HEK293 (cell line): ENCODE measurements around the gene SCO1.

Experiments
- CTCF ChIA-PET: fragments of 350-600 bp; formaldehyde crosslinking; extraction: SDS; loops from one replicate; lab custom pipeline; 2021; ENCODE audit warnings: antibody characterized with exemption; lab: Yijun Ruan, JAX
- POLR2A ChIA-PET: fragments of 300-600 bp; formaldehyde crosslinking; extraction: SDS; loops from one replicate; lab custom pipeline; 2020; ENCODE audit warnings: antibody characterized with exemption, inconsistent platforms; lab: Yijun Ruan, JAX
- H3K27ac ChIP-seq: fragments of 200-500 bp; sonication (Bioruptor generic); 2 replicates; pipeline ENCODE4 v1.5.1; 2014; ENCODE audit warnings: low read depth, low read length, control low read depth, inconsistent platforms; ENCODE audit errors: extremely low read depth
- H3K36me3 ChIP-seq, 2 experiments: fragments of 200-500 bp in 1 of 2; sonication (Bioruptor generic) in 1 of 2; 1 replicate in 1 of 2; 2 replicates in 1 of 2; pipeline ENCODE4 v1.5.1; 2014 to 2017; ENCODE audit warnings: inconsistent platforms in 2 of 2, low read length in 2 of 2; ENCODE audit not compliant: control insufficient read depth in 2 of 2, insufficient read depth in 1 of 2
- H3K4me1 ChIP-seq: fragments of 200-500 bp; sonication (Bioruptor generic); 2 replicates; pipeline ENCODE4 v1.5.1; 2014; ENCODE audit warnings: mild to moderate bottlenecking, low read length, inconsistent platforms; ENCODE audit not compliant: control insufficient read depth, insufficient read depth
- H3K4me3 ChIP-seq: 2 replicates; pipeline ENCODE4 v1.5.1; 2011; ENCODE audit warnings: low read depth, mild to moderate bottlenecking, control low read depth, low read length, moderate library complexity
- H3K9me3 ChIP-seq: fragments of 200-500 bp; sonication (Bioruptor generic); 2 replicates; pipeline ENCODE4 v1.5.1; 2014; ENCODE audit warnings: low read depth, low read length, inconsistent platforms; ENCODE audit not compliant: control insufficient read depth, insufficient read depth
- CTCF ChIP-seq: fragments of 450-650 bp; formaldehyde crosslinking; IDR thresholded peaks from 2 replicates; pipeline ENCODE4 v1.5.1; 2016; ENCODE audit warnings: missing biosample characterization, missing genetic modification characterization
- IKZF3 ChIP-seq: fragments of 450-650 bp; IDR thresholded peaks from 2 replicates; pipeline ENCODE4 v1.5.0; 2018; ENCODE audit warnings: missing biosample characterization, mild to moderate bottlenecking, missing genetic modification characterization, moderate library complexity
- OVOL3 ChIP-seq: fragments of 450-650 bp; formaldehyde crosslinking; IDR thresholded peaks from 2 replicates; pipeline ENCODE4 v1.5.1; 2016; ENCODE audit warnings: missing biosample characterization, missing genetic modification characterization
- PBX3 ChIP-seq: sonication (generic); formaldehyde crosslinking; IDR thresholded peaks from 2 replicates; pipeline ENCODE4 v1.8.1; 2022; ENCODE audit warnings: mild to moderate bottlenecking, moderate library complexity, missing genetic modification reagents
- ZBTB20 ChIP-seq: fragments of 450-650 bp; formaldehyde crosslinking; IDR thresholded peaks from 2 replicates; pipeline ENCODE4 v1.5.1; 2016; ENCODE audit warnings: missing biosample characterization, missing genetic modification characterization
- ZNF148 ChIP-seq: fragments of 450-650 bp; formaldehyde crosslinking; IDR thresholded peaks from 2 replicates; pipeline ENCODE4 v1.5.0; 2017; ENCODE audit warnings: missing biosample characterization, missing genetic modification characterization, borderline replicate concordance
- ZNF157 ChIP-seq: fragments of 450-650 bp; formaldehyde crosslinking; IDR thresholded peaks from 2 replicates; pipeline ENCODE4 v1.5.1; 2016; ENCODE audit warnings: missing biosample characterization, missing genetic modification characterization
- ZNF214 ChIP-seq: fragments of 450-650 bp; formaldehyde crosslinking; IDR thresholded peaks from 2 replicates; pipeline ENCODE4 v1.5.1; 2017; ENCODE audit warnings: missing biosample characterization, mild to moderate bottlenecking, missing genetic modification characterization, borderline replicate concordance
- ZNF266 ChIP-seq: fragments of 450-650 bp; formaldehyde crosslinking; IDR thresholded peaks from 2 replicates; pipeline ENCODE4 v1.5.1; 2016; ENCODE audit warnings: missing biosample characterization, missing genetic modification characterization, low read depth
- ZNF335 ChIP-seq: fragments of 450-650 bp; formaldehyde crosslinking; conservative IDR thresholded peaks from 2 replicates; pipeline ENCODE4 v1.5.1; 2016; ENCODE audit warnings: missing biosample characterization, missing genetic modification characterization
- ZNF404 ChIP-seq: fragments of 450-650 bp; formaldehyde crosslinking; IDR thresholded peaks from 2 replicates; pipeline ENCODE4 v1.5.1; 2017; ENCODE audit warnings: missing biosample characterization, missing genetic modification characterization
- ZNF624 ChIP-seq: fragments of 450-650 bp; formaldehyde crosslinking; IDR thresholded peaks from 2 replicates; pipeline ENCODE4 v1.5.1; 2017; ENCODE audit warnings: missing biosample characterization, missing genetic modification characterization
- ZNF654 ChIP-seq: fragments of 450-650 bp; formaldehyde crosslinking; IDR thresholded peaks from 2 replicates; pipeline ENCODE4 v1.5.1; 2016; ENCODE audit warnings: low read depth, missing biosample characterization, missing genetic modification characterization
- ZNF658 ChIP-seq: fragments of 450-650 bp; formaldehyde crosslinking; IDR thresholded peaks from 2 replicates; pipeline ENCODE4; 2016; ENCODE audit warnings: missing biosample characterization, missing genetic modification characterization
- ZNF707 ChIP-seq: fragments of 450-650 bp; formaldehyde crosslinking; IDR thresholded peaks from 2 replicates; pipeline ENCODE4 v1.5.1; 2016; ENCODE audit warnings: missing biosample characterization, missing genetic modification characterization
- ZNF777 ChIP-seq: fragments of 450-650 bp; formaldehyde crosslinking; IDR thresholded peaks from 2 replicates; pipeline ENCODE4 v1.5.1; 2017; ENCODE audit warnings: missing biosample characterization, missing genetic modification characterization, borderline replicate concordance
- ZSCAN30 ChIP-seq: fragments of 450-650 bp; IDR thresholded peaks from 2 replicates; pipeline ENCODE4 v1.5.1; 2018; ENCODE audit warnings: missing biosample characterization, mild to moderate bottlenecking, missing genetic modification characterization, moderate library complexity
- TF ChIP-seq, protein P1 (sequence below): fragments of 450-650 bp; formaldehyde crosslinking; IDR thresholded peaks from 2 replicates; pipeline ENCODE4 v1.5.1; 2016; ENCODE audit warnings: missing biosample characterization, missing genetic modification characterization
- TF ChIP-seq, protein P2 (sequence below): fragments of 450-650 bp; formaldehyde crosslinking; IDR thresholded peaks from 2 replicates; pipeline ENCODE4 v1.5.1; 2016; ENCODE audit warnings: missing biosample characterization, missing genetic modification characterization

Gene SCO1

DNA sequence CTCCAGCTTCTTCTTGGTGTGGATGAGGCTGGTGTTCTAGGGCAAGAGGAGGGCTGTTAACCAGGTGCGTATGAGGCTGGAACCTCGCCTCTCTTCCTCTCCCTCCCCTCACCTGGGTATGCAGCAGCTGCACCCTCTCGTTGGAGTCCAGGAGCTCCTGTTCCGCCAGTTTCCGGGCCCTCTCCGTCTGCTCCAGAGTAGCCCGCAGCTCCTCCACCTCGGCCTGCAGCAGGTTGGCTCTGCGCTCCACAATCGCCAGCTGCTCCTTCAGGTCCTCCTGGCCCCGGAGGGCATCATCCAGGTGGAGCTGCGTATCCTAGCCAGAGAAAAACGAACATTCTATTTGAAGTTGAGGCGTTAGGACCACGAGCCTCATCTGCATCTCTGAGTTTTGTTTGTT, 65.6 kb downstream of the SCO1 start:
- TF ChIP-seq, protein P1, sequence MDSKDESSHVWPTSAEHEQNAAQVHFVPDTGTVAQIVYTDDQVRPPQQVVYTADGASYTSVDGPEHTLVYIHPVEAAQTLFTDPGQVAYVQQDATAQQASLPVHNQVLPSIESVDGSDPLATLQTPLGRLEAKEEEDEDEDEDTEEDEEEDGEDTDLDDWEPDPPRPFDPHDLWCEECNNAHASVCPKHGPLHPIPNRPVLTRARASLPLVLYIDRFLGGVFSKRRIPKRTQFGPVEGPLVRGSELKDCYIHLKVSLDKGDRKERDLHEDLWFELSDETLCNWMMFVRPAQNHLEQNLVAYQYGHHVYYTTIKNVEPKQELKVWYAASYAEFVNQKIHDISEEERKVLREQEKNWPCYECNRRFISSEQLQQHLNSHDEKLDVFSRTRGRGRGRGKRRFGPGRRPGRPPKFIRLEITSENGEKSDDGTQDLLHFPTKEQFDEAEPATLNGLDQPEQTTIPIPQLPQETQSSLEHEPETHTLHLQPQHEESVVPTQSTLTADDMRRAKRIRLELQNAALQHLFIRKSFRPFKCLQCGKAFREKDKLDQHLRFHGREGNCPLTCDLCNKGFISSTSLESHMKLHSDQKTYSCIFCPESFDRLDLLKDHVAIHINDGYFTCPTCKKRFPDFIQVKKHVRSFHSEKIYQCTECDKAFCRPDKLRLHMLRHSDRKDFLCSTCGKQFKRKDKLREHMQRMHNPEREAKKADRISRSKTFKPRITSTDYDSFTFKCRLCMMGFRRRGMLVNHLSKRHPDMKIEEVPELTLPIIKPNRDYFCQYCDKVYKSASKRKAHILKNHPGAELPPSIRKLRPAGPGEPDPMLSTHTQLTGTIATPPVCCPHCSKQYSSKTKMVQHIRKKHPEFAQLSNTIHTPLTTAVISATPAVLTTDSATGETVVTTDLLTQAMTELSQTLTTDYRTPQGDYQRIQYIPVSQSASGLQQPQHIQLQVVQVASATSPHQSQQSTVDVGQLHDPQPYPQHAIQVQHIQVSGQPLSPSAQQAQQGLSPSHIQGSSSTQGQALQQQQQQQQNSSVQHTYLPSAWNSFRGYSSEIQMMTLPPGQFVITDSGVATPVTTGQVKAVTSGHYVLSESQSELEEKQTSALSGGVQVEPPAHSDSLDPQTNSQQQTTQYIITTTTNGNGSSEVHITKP (tag by site-specific recombination): no peak
- TF ChIP-seq ZNF707: no peak
- TF ChIP-seq ZNF777 (tag by site-specific recombination): no peak
- TF ChIP-seq ZNF335: no peak
- no peak for TF ChIP-seq ZNF266 (tag by site-specific recombination)
- no peak for TF ChIP-seq ZNF214 (tag by site-specific recombination)
- no peak for TF ChIP-seq ZNF404 (tag by site-specific recombination)
- TF ChIP-seq ZNF157 (tag by site-specific recombination): no peak
- no peak for TF ChIP-seq OVOL3 (tag by site-specific recombination)
- TF ChIP-seq, protein P2, sequence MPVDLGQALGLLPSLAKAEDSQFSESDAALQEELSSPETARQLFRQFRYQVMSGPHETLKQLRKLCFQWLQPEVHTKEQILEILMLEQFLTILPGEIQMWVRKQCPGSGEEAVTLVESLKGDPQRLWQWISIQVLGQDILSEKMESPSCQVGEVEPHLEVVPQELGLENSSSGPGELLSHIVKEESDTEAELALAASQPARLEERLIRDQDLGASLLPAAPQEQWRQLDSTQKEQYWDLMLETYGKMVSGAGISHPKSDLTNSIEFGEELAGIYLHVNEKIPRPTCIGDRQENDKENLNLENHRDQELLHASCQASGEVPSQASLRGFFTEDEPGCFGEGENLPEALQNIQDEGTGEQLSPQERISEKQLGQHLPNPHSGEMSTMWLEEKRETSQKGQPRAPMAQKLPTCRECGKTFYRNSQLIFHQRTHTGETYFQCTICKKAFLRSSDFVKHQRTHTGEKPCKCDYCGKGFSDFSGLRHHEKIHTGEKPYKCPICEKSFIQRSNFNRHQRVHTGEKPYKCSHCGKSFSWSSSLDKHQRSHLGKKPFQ: no peak
- no peak for TF ChIP-seq ZNF624 (tag by site-specific recombination)
- no peak for TF ChIP-seq ZNF148
- TF ChIP-seq ZSCAN30 (tag by site-specific recombination): no peak
- no peak for TF ChIP-seq ZNF658 (tag by site-specific recombination)
- no peak for TF ChIP-seq ZBTB20
- H3K27ac ChIP-seq: no peak overlapping the region
- POLR2A ChIA-PET: no interaction called here
- CTCF ChIA-PET: interaction anchor here (0.6 to 10.6 kb wide), 19 partner anchors 12 to 1308 kb away, joined by 3 to 210 read pairs (median 4); no protein-coding TSS in a partner anchor
- H3K4me3 ChIP-seq: no peak overlapping the region
- H3K36me3 ChIP-seq: peaks cover 0 to 57% of the 10 kb centered on the region in 2 experiments; a peak in 1 of 3 replicates
- H3K4me1 ChIP-seq: no peaks in the 10 kb centered on the region
- no peaks in the 10 kb centered on the region for H3K9me3 ChIP-seq

DNA sequence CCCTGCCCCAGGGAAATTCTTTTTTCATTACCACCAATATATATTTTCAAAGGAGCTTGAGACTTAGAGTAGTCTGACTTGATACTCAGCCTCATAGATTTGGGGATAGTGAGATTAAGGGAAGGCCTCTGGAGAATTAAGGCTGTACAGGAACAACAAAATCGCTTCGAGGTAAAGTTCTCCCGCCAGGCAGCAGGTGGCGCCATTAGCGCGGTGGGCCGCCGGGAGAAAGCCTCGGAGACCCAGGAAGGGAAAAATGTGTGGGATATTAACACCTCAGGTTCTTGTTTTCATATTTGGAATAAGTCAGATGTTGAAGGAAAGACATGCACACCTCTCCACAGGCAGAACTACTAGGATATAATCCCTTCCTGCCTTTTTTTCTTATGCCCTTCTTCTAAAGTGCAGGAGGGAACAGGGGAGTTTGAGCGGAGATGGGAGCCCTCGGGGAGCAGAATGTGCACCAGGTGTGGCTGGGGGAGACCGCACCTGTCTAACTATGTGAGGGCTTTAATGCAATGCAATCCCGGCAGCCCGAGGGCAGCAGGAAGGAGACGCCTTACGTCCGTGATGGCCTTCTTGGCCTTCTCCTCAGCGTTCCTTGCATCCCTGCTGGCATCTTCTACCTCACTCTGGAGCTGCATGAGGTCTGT, 66.2 kb downstream of the SCO1 start:
- TF ChIP-seq IKZF3 (peak; percentile 54), PBX3 (no peak), ZNF654 (tag by site-specific recombination) (peak; percentile 50), CTCF (peak; percentile 49)
- POLR2A ChIA-PET: no interaction called here
- Histone ChIP-seq H3K27ac (no peak overlapping the region), H3K36me3 (peaks cover 0 to 57% of the 10 kb centered on the region in 2 experiments; a peak in 1 of 3 replicates), H3K9me3 (no peaks in the 10 kb centered on the region), H3K4me1 (no peaks in the 10 kb centered on the region), H3K4me3 (no peak overlapping the region)
- CTCF ChIA-PET: interaction anchor here (0.6 to 10.6 kb wide), 36 partner anchors 12 to 1308 kb away, joined by 3 to 210 read pairs (median 4); no protein-coding TSS in a partner anchor
